HEK293T (cell line): ENCODE data around the gene ARHGDIB.

Source experiments
- ARNT ChIP-seq: fragments of 450-650 bp; IDR thresholded peaks from 2 replicates; pipeline ENCODE4 v1.6.1; 2017; ENCODE audit warnings: mild to moderate bottlenecking
- FOXK2 ChIP-seq: fragments of 450-650 bp; IDR thresholded peaks from 2 replicates; pipeline ENCODE4 v1.6.1; 2016; ENCODE audit warnings: mild to moderate bottlenecking
- FOXM1 ChIP-seq: fragments of 450-650 bp; IDR thresholded peaks from 2 replicates; pipeline ENCODE4 v1.6.1; 2017; ENCODE audit warnings: mild to moderate bottlenecking, borderline replicate concordance
- LEF1 ChIP-seq: fragments of 450-650 bp; IDR thresholded peaks from 2 replicates; pipeline ENCODE4 v1.6.1; 2017; ENCODE audit warnings: mild to moderate bottlenecking, borderline replicate concordance
- PKNOX1 ChIP-seq: fragments of 450-650 bp; IDR thresholded peaks from 2 replicates; pipeline ENCODE4 v1.6.1; 2016
- SUZ12 ChIP-seq: fragments of 450-650 bp; IDR thresholded peaks from 2 replicates; pipeline ENCODE4 v1.6.1; 2016; ENCODE audit warnings: mild to moderate bottlenecking

- TF ChIP-seq ARNT: no peak
- no peak for TF ChIP-seq SUZ12
- TF ChIP-seq FOXK2: no peak
- no peak for TF ChIP-seq PKNOX1
- no peak for TF ChIP-seq FOXM1
- TF ChIP-seq LEF1: no peak
Observed at GRCh38 chr12:14905269-14906004, 56.0 kb downstream of the ARHGDIB start.
